ENCODE data around the gene TEX19. TPM values are rescaled to one million over a fixed set of nuclear protein-coding genes. Genes with fewer than 3 reads are reported as not detected.

Gene TEX19
- total RNA-seq, 1 donor from 2014 or later = not detected

DNA sequence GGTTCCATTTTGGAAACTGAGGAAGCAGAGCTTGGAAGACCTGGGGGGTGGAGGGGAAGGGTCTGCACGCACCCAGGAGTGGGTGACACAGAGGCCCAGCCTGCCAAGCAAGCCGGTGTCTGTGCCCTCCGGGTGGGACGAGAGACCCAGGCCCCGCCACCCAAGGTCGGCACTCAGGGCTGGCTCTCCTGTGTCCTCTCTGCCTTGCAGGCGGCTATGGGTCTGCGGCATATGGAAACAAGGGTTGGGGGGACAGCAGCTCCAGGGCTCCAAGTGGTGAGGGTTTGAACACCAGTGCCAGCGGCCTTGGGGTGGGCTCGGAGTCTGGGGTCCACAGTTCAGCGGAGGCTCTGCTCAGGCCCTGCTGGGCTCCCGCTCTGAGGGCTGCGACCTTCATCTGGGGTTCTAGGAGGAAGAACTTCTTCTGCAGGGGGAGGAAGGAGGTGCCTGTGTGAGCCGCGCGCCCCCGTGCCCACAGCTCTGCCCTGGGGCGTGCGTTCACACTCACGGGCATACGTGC lies 37.0 kb upstream of the TEX19 start:
- DNase-seq (ENCODE audit: low spot score) = no peak

DNA sequence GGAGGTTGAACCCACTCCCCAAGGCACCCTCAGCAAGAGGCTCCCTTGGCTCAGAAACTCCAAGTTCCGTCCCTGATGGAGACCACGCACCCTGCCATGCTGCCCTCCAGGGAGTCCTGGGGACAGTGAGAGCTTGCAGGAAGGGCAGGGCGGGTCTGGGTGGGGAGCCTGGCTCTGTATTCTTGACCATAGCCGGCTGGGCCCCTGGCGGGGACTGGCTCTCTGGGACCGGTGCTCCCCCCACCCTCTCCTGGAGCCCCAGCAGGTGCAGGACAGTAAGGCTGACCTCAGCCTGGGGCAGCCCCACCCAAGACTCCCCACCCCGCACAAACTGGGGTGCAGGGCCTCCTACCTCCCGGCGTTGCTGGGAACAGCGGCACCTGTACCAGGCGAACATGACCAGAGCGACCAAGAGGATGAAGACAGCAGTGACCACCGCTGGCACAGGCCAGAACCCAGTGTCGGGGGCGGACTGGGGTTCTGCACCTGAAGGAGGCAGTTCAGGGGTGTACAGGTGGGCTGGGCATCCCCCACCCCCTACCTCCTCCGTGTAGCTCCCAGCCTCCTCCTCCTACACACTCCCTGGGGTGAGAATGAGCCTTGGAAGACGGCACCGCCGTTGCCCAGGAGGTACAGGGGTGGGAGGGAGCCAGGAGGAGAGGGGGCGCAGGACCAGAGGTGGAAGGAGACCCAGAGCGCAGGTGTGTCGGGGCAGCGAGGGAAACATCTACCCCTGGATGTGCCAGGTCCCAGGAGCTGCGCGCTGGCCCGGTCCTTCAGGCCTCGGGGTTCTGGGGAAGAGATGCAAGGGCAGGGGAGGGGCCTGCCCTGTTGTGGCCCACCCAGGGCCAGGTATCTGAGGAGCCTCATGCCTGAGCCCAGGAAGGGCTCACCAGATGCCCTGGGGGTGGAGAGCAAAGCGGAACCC lies 36.3 kb upstream of the TEX19 start:
- DNase-seq (ENCODE audit: low spot score) = no peak

DNA sequence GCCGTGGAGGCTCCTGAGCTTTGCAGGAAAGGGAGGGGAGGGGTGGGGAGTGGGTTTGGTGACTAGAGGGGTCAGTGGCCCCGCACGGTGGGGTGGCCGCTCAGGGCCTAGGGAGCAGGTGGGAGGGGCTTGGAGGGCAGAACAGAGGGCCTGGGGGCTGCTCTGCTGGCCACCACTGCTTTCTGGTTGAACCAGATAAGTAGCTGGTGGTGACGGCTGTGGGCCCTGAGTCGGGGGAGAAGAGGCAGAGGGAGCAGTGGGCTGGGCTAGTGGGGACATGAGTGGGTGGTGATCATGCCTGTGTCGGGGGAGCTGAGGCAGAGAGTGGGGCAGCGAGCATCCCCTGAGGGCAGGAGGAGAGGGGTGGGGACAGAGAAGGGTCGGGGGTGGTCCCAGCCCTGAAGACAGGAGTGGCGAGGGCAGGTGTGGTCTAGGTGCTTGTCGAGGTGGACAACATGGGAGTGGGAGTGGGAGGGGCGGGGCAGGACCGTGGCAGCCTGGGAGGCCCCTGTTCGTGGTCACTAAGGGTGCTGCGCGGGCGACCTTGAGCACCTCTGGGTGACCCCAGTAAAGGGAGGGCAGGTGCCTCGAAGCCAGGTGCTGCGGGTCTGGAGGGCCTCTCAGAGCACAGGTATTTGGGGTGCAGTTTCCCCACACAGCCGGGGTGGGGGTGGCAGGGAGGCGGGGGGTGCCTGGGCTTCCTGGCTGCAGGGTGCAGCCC lies 35.4 kb upstream of the TEX19 start:
- no peak for DNase-seq (ENCODE audit: low spot score)

DNA sequence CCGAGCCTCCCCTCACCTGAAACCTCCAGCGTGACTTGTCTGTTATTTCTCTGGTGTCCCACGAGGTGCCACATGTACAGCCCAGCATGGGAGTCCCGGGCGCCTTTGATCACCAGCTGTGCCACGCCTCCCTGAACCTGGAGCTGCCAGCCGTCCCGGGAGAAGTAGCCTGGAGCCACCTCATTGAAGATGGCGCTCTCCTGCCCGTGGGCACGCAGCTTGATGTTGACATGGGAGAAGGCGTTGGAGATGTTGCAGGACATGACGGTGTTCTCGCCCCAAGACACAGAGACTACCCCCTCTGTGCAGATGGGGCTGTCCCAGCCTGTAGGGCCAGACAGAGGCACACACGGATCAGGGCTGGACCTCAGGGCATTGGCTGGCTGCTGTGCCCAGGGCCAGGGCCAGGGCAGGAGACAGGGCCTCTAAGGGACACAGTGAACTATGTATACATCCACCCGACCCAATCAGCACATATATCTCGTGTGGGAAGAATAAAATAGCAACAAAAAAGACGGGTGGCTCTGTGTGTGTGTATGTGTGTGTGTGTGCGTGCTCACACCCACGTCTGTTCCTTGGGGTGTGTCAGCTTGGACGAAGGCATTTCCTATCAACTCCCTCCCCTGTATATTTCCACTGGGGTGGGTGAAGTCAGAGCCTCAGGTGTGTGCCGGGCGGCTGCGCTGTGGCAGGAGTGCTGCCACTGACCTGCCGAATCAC lies 34.3 kb upstream of the TEX19 start:
- DNase-seq (ENCODE audit: low spot score) = peak; percentile 42

DNA sequence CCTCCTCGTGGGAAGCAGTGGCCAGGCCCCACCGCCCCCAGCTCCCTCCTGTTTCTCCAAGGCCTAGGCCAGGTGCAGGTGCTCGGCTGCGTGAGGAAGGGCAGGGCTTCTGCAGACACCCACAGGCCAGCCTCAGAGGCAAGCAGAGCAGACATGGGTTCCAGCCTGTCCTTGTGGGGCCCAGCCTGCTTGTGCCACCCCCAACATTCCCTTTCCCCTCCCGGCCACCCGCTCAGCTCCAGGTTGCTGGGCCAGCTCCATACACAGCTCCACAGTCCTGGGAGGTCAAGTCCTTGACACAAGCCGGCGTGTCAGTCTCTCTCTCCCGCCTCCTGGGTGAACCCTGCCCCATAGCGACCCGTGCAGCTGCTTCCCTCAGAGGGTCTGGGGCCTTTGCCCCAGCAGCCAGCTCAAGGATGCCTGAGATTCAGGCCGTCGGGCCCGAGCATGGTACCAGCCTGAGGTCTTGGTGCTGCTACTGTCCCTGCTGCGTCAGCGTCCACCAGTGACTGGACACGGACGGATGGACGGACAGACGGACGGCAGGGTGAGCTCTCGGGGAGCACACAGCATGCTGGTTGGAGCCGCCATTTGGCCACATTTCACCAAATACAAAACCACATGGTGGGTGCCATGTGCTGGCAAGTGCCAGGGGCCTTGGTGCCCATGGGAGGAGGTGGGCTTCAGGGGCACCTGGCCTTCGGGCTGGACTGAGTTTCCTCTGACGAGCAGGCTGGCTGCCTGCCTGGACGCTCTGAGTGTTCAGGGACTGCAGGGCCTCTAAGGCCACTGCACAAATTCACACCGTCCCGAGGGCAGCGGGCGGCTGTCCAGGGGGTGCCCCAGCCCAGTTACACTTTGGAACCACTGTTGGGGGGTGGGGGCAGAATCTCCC lies 33.5 kb upstream of the TEX19 start:
- no peak for DNase-seq (ENCODE audit: low spot score)

DNA sequence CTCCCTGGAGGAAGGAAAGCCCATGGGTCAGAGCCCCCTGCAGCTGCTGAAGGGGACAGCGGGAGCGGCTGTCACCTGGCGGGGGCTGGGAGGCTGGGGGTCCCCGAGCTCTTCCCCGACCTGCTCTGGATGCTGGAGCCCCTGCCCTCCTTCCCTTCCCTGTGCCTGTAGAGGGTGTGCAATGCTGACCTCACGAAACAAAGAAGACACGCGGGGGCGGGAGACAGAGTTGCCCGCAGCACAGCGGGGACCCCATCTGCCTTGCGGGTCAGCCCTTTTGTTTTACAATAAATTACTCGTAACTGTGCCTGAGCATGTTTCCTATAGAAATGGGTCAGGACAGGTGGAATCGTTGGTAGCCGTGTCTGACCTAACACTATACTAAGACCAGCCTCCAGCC lies 31.8 kb upstream of the TEX19 start:
- DNase-seq (ENCODE audit: low spot score) = no peak

DNA sequence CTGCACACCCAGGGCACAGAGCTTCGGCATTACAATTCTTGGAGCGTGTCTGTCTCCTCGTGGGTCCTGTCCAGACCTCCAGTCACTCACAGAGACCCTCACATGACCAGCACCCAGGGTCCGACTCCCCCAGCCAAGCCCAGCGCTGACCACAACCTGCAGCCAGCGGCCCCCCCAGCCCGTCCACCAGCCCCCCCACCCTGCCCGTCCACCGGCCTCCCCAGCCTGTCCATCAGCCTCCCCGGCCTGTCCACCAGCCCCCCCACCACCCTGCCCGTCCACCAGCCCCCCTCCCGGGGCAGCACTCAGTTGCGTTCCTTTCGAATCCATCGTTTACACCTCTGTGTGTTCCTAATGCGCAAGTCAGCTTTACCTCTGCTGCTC lies 31.3 kb upstream of the TEX19 start:
- no peak for DNase-seq (ENCODE audit: low spot score)

DNA sequence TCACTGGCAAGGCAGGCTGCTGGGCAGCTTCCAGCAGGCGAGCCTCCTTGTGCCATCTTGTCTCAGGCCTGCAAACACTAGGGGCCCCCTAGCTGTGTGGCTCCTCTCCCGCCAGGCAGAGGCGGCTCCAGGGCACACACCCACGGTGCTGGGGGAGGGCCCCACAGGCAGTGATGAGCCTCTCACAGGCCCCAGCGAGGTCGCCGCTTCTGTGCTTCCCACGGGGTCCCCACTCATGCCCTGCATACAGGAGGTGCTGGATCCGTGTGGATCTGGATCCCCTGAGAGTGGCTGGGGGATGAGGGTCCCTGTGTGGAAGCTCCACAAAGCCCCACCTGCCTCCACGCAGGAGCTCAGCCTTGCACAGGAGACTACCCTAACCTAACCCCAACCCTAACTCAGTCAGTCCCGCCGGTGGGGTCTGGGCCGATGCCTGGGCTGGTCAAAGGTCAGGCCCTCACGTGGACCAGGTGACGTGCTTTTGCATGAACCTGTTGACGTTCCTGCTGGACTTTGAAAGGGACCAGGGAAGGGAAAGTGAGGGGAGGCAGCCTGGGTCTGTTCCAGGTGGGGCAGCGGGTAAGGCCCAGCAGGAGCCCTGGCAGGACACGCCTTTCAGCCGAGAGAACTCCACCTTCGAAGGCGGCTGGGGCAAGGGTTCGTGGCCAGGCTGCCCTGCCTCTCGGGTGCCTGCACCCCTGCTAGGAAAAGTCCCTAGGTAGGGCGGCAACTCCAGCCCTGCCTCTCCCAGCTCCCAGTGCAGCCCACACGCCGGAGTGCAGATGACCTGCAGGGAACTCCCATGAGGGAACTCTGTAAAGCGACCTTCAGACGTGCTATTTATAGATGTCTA lies 30.7 kb upstream of the TEX19 start:
- no peak for DNase-seq (ENCODE audit: low spot score)

DNA sequence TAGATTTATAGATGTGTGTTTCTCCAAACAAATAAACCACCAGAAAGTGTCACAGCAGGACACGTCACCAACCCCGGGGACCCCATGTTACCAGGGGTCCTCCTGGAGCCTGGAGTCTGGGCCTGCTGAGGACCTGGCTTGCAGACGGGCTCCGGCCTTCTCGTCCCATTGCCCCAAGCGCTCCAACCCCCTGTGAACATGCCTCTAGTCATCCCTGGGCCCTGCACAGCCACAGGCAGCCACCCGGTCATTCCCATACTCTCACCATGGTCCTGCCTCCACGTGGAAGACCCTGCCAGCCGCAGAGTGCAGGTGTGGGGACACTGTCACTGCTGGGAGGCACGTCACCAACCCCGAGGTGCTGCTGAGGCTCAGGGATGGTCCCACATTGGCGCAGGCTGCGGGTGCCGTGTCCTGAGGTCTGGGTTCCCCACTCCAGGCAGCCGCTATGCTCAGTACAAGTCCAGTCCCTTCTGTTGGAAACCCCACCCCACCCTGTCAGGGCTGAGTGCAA lies 30.0 kb upstream of the TEX19 start:
- no peak for DNase-seq (ENCODE audit: low spot score)

DNA sequence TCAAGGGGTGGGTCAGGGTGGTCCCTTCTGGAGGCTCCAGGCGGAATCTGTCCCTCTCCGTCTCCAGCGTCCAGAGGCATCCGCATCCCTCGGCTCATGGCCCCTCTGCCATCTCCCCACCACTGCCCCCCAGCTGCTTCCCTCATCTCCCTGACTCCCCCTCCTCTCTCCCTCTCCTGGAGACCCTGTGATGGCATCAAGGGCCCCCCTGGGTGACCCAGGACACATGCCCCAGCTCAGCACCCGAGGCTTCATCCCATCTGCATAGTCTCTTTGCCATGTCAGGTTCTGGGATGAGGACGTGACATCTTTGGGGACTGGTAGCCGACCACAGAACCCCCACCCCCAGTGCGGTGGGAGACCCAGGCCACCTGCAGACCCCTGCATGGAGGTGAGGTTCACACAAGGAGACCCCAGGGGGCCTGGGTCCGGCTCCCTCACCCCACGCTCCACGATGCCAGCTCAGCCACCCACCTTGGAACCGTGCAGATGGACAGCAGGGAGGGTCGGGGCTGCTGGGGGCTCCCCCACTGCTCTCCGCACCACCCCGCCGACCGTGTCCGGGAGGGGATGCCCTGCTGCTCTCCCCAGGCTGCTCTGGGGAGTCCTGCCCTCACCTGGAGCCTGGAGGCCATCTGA lies 29.2 kb upstream of the TEX19 start:
- DNase-seq (ENCODE audit: low spot score) = no peak

DNA sequence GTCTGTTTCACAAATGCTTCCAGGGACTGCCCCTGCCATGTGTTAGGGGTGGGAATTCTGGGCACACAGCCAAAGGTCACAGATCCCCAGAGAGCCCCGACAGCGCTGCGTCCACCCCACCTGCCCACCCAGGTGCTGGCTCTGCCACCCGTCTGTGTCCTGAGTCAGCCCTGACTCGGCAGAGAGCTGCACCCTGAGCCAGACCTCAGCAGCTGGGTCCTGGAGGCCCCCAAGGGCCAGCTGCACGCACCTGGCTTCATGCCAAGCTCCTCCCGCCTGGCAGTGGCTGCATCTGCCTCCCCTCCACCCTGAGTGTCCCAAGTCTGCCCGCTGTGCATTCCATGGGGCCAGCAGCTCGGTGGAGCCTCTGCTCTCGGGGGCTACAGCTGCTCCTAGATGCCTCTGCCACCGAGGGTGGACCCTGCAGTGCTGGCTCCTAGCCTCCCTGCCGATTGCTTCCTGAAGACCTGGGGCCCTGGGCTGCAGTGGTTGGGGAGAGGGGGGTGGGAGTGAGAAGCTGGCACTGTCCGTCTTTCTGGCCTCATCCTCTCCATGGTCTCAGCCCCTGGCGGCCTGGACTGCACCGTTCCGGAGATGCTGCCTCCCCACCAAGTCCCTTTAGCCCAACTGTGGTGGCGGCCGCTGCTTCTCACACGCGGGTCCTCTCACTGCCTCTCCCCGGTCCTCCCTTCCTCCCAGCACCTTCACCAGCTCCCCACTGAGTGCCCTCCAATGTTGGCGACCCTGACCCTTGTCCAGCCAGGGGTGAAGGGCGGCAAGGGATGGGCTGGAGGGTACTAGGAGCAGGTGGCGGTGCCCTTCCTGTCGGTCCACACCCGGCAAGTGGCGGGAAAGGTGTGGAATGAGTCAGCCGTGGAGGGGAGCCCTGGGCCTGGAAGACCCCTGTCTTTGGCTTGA lies 28.5 kb upstream of the TEX19 start:
- no peak for DNase-seq (ENCODE audit: low spot score)

DNA sequence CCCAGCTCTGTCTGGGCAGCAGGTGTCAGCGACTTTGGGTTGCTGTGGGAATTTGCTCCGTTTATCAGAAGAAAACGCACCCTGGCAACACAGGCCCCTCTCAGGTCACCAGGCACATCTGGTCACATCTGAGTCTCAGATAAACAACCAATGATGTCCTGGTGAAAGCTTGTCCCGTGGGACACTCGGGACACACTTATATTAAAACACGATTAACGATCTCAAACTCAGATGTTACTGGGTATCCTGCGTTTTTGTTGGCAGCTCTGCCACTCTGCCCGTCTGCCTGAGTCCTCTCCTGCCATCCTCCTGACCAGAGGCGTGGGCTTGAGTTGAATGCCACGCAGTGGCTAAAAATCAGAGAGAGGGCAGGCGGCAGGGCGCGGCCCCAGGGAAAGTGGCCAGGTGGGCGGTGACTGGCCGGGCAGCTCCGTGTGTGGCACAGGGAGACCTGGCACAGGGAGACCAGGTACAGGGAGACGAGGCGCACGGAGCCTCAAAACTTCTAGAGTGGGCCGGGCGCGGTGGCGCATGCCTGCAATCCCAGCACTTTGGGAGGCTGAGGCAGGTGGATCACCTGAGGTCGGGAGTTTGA lies 27.6 kb upstream of the TEX19 start:
- no peak for DNase-seq (ENCODE audit: low spot score)

DNA sequence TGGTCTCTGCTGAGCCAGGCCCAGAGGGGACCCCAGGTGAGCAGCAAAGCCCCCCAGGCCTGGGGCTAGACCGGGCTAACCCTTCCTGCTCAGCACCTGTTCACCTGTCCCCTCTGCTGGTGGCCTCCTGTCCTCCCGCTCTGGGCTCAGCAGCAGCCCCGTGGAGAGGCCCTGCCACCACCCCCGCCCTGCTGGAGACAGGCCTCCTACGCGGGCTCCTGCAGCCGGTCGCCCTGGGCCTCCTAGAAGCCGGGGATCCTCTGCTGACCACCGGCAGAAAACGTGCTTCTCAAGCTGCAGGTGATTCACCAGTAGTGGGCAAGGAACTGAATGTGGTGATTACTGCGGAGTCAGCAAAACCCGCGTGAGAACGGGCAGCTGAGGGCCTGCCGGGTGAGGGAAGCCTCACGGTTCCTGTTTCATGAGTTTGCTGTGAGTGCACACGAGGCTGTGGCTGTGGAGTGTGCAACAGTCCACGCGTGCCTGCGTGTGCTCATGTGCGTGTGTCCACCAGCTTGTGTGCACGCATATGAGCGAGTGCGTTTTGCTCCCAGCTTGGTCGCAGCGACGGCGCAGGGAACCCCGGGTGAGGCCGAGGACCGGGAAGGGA lies 26.3 kb upstream of the TEX19 start:
- DNase-seq (ENCODE audit: low spot score) = no peak

DNA sequence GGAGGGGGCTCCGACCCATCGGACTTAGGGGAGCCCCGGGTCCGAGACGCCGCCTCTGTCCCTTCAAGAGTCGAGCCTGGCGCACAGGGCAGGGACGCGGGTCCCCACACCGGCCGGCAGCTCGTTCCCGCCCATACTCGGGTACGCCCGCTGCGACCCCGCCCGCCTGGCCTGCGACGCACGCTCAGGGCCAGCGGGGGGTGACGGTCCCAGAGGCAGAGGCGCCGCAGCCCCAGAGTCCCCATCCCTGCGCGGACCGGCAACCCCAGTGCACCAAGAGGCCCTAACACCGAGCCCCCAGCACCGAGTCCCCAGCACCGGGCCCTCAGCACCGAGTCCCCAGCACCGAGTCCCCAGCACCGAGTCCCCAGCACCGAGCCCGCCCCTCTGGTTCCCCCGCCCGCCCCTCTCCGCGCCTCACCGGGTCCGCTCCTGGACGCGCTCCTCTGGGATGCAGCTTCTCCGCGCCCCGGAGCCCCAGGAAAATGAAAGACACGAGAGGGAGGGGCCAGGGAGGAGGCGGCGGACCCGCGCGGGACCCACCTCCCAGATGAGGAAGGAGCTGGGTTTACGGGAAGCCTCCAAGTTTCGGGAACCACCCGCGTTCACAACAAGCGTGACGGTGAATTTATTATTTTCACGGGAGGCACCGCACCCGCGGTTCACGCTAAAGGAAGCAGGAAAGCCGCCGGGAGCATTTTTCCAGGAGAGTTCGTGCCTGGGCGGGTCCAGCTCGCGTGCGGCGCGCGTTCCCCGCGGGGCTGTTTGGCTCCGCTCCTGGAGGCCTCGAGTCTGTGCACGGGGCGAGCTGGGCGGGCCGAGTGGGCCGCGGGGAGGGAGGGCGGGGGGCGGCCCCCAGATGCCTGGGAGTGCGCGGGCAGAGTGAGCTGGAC lies 25.5 kb upstream of the TEX19 start, which contains the start of gene SECTM1:
Gene SECTM1 (minus strand): TSS at position 488 of the 893 bp plus-strand sequence. CDS start 6,526 bp downstream, outside the sequence.
- DNase-seq (ENCODE audit: low spot score) = no peak

DNA sequence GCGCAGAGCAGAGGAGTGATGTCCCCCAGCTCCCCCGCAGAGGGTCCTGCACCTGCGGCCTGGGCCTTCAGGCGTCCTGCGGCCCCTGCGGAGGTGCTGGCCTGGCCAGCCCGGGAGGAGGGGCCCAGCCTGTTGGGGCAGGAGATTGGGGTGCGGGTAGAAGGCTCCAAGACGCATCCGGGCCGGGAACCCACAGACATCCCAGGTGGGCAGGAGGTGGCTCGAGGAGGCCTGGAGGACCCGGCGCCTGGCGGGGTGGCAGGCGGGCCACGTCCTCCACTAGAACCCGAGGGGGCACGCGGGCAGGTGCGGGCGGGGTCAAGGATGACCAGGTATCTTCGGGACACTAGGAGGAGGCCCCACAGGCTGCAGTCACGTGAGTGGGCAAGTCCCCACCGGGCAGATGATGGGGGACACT lies 24.8 kb upstream of the TEX19 start:
- no peak for DNase-seq (ENCODE audit: low spot score)

All from ureter (tissue), 1 donor.